Activated T-cell treated with anti-CD3 and anti-CD28 coated beads for 24 hours (primary cell): ENCODE measurements around the gene SERPIND1.

Experiments used
- DNase-seq: peaks from one replicate; pipeline ENCODE4 v3.0.0-alpha.2; 2020; ENCODE audit warnings: low read depth

SERPIND1 gene

DNA sequence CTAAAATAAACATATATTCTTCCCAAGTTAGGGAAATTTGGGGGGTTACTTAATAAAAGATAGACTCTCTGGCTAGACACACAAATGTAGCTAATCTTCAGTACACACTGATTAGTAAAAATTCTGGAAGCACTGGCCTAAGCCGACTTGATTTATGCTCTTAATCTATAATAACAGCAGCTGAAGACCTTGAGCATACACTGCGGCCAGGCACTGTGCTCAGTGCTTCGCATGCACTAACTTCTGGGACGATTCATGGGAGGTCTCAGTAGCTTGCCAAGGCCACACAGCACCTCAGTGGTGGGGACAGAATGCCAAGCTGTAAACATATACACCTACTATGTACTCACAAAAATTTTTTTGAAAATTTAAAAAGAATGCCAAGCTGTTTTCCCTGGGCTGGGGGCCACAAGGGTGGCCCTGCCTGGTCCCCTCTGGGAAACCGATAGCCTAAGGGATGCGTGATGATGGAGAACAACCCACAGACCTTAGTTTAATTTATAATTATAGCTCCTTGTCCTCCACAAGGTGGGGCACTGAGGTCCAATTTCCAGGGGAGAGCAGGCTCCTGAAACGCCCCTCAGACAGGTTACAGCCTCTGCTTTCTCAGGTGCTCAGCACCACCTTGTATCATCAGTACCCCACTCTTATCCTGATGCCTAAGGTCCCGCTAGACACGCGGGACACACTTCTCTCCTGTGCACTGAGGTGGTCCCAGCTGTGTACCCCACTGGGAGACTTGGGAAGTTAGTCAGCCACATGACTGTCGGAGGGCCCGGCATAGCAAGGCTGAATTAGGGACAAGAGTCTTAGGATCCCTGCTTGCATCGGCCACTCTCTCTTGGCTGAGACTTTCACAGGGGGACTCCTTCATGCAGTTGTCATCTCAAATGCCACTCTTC, 20.1 kb downstream of the SERPIND1 start:
- DNase-seq = no peak

DNA sequence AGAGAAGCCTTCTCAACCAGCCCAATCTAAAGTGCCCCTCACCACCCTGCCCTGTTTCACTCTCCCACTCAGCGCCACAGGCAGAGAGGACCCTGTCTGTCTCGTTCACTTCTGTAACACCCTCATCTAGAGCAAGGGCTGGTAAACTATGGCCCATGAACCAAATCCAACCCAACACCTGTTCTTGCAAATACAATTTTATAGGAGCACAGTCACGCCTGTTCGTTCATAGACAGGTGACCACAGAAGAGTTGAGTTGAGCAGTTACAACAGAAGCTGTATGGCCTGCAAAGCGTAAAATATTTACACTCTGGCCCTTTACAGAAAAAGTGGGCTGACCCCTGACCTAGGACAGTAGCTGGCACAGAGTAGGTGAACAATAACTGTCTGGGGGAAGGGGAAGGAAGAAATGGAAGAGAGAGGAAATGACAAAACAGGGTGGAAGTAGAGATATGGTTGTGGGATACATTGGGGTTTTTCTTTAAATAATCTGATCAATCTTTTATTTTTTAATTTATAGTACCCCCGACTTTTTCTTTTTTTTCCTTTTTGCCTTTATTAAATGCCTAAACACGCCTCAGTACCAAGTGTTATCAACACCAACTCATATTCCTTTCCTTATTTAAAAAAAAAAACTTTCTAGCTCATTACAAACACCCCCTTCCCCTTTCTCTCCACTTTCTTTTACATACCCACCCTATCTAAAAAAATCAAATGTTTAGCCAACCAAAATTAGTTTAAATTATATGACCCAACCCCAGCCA, 20.9 kb downstream of the SERPIND1 start:
- DNase-seq = no peak

DNA sequence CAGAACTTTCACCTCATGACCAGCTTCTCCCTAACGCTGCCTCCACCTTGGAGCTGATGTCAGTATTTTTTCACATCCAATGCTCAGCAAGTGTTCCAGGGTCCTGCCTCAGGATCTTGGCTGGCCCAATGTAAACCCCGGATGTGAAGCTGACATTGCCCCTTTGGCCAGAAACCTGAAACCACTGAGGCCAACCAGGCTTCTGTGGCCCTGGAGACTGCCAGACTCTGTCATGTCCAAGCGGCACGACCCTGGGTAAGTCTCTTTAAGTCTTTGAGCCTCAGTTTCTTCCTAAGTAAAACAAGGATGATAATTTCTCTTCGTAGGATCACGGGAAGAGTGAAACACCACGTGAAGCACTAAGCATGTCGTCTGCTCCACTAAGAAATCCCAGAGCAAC, 22.8 kb downstream of the SERPIND1 start:
- no peak for DNase-seq

DNA sequence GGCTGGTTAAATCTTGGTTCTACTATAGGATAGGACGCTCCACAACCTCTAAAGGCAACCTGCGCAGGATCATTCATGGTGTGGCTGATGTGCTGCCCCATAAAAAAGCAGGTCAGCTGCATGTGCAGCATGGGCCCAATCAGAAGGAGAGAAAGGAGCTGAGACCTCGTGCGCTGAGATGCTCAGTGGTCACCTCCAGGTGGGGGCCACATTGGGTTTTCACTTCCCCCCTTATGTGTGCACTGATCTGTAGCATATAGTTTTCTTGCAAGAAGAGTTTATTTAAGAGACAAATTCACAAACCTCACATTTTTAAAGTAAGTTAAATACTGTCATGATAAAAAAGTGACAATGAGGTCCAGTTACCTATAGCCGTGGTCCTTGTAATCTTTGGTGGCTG, 24.3 kb downstream of the SERPIND1 start:
- no peak for DNase-seq

DNA sequence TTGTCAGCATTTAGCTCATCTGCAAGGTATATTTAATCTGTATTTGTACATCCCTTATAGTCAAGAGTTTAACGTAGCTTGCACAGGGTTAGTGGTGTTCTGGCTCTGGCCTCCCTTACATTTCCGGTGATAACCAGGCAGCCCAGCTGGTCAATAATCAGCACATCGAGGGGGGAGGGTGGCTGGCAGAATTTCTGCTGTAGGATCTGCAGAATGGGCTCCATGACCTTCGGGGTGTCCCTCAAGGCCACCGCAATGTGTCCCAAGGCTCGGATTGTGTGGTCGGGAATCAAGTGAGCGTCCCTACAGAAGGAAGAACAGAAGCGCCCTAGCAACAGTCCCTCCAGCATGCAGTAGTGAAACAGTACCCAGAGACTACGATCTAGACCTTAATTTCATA, 25.1 kb downstream of the SERPIND1 start:
- no peak for DNase-seq

DNA sequence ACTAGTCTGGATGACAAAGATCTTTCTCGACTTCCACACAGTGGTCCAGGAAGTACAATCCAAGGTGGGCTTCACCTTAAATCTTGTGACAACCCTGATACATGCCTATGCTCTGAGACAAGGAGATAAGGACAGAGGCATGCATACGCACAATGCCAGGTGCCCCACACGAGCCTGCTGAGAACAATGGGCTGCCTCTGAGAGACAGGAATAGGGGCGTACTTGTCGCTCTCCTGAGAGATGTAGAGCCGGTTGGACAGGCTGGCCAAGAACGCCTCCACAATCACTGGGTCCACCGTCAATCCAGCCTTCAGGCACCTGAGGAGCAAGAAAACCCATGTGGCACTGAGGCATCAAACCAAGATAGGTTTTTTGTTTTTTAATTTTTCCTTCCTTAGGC, 25.5 kb downstream of the SERPIND1 start:
- DNase-seq = no peak

DNA sequence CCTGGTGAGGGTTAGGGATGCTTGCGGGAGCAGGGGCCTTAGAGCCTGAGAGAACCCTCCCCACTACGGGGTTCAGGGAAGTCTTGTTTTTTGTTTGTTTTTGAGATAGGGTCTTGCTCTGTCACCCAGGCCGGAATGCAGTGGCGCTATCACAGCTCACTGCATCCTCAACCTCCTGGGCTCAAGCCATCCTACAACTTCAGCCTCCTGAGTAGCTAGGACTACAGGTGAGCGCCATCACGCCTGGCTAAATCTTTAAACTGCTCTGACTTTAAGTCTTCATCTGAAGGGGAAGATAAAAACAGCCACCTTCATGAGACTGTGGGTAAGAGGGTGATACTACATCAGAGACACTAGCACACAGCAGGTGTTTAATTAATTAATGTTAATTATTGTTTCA, 28.5 kb downstream of the SERPIND1 start:
- no peak for DNase-seq

DNA sequence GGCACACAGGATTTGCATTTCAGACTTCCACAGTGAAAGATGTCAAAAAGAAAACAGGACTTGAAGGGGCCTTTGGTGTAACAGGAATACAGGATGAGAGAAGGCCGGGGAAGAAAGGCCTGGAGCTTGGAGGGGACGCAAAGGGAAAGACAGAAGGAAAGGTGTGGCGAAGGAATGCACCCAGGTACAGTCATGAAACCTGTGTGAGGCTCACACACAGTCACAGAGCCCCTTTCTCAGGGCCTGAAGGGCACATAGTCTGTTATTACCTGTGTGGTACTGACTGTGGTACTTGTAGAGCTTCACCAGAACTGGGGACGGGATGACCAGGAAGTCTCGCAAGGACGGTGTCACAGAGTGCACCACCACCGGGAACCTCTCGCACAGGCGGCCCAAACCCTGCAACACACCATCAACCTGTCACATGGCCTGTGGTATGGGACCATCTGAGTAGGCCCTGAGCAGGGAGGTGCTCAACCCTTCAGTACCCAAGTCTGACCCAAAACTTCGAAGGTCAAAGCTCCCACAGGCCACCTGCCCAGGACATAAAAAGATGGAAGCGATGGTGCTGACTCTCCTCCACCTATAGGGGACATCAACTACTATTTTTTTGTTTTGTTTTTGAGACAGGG, 29.1 kb downstream of the SERPIND1 start:
- DNase-seq = no peak

DNA sequence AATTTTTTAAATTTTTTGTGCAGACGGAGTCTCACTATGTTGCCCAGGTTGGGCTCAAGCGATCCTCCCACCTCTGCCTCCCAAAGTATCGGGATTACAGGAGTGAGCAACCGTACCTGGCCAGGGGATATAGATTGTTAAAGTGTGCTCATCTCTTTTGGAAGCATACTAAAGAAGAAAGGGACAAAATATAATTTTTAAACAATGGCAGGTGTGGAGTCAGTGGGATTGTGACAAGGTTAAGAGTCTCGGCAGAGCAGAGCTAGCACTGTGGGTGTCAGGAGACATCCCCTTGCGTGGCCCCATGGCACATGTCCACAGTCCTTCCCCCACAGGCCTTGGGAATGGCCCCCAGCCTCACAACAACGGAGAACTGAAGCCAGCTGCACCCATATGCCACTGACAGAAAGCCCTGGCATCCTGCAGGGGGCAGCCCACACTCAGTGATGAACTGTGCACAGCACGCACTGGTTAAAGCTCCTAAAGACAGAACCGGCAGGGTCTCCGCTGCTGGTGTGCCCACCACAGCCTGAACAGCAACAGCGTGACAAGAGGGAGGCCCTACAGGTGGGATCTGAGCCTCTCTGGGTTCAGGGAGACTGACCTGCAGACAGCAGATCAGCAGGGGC, 29.9 kb downstream of the SERPIND1 start:
- DNase-seq = no peak

DNA sequence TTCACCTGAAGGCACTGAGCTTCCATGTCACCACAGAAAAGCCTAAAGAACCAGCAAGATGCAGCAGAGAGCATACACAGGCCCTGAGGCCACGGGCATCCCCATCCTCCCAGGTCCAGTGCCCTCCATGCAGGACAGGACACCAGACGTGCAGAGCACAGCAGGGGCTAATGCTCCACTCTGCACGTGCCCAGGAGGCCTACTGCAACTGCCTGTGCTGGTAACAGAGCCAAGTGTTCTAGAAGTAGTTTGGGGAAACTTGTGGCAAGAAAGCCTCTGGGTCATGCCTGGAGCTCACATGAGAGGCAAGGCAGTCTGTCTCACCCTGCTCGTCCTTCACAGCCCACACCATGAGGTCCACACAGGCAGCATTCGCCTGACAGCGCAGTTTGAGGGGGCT, 30.7 kb downstream of the SERPIND1 start:
- DNase-seq = no peak

DNA sequence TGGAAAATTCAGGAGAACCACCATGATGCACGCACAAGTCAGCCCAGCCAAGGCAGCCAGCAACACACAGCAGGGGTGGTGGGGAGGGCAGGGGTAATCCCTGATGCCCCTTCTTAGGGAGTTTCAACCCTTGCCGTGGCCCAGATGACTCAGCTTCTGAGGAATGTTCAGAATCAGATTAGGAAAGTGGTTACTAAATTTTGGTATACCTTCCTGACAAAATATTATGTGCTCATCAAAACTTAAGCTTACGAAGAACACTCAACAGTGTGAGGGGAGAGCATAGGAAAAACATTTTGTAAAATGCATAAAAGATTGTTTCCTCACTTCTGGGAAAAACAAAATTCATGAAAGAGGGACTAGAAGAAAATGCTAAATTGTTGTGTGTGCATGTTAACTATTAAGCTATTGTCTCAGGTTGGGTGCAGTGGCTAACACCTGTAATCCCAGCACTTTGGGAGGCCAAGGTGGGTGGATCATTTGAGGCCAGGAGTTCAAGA, 32.1 kb downstream of the SERPIND1 start:
- DNase-seq = no peak

DNA sequence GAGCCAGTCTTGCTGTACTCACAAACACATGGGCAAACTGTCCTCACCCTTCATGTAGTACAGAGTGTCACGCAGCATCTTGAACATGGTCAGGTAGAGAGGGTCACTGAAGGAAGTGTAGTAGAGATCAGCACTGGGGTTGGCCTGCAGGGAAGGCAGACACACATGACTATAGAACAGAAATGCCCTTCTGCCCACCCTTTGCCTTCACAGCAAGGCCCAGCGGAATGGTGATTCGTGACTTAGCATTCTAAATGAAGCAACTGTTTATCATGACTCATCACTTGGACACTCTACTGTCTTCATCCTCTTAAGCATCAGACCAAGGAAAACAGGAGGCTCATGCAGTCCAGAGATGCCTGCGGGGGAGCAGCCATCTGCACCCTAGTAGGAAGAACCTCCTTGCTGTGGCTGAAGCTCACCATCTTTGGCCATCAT, 33.4 kb downstream of the SERPIND1 start:
- no peak for DNase-seq

DNA sequence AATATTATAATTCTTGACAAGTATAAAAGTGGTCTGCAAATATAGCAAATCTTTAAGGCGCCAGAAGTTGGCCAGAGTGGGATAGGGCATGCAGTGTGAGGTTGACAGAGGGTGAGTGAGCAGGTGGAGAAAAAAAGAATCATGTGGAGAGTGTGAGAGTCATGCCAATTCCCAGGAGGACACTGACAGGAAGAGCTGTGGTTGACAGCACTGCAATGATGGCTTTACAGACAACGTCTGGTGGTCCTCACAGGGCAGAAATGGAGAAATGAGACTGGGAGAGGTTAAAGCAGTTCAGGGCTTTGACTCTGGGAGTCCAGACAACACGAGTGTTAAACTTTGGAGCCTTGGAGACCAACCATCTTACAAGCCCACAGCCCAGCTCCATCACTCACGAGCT, 34.9 kb downstream of the SERPIND1 start:
- DNase-seq = no peak

DNA sequence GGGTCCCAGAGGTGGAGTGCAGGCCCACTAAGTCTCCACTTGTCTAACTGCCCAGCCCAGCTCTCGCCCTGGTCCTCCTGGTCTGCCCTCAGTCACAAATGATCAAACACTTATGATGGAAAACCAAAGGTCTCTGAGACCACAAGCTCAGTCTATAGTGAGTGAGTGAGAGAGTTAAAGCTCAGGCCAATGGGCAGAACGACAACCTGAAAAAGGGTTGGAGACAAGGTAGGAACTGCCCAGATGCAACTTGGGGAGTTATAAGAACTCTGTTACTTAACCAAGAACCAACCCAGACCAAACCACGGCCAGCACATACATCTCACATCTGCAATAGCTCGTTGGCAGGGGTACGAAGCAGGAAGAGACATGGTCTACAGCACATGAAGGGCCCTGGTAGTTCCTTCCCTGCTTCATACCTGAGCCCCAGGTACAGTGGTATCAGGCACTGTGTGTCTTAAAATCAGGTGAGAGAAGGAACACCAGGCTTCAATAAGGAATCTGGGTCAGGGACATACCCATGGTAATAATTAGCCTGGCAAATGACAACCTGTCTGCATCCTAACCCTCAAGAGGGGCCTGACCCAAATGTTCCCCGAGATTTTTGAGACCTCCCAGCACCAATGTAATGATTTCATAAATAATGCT, 35.7 kb downstream of the SERPIND1 start:
- no peak for DNase-seq

DNA sequence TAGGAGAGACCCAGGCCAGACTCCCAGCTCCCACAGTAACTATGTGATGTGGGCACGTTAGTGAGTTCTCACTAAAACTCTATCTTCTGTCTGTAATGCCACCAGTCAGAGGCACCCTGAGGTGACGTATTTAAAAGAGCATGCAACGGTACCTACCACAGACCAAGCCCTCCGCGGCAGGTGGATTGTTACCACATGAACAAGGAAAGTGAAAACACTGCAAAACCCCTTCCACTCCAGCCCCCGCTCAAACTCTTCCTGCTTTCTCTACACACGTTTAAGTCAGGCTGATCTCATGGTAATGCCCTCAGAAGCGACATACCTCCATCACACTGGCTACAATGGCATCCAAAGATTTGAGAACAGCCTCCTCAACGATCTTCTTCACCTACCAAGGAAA, 36.7 kb downstream of the SERPIND1 start:
- DNase-seq = no peak

DNA sequence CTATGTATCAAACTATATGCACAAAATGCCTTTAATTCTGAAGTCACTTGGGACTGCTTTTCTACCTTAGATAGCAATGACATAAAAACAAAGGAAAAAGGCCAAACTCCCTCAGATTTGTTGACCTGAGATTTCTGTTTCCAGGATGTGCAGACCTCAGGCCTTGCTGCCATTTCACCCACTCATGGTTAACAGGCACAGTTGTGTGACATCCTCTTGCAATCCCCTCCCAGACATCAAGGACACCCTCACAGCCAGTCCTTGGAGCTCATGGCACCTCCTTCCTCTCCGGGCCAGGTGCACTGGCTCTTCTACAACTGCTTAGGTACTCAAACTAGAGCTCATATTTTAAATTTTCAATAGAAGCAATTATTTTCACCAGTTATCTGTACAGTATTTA, 37.3 kb downstream of the SERPIND1 start:
- no peak for DNase-seq

DNA sequence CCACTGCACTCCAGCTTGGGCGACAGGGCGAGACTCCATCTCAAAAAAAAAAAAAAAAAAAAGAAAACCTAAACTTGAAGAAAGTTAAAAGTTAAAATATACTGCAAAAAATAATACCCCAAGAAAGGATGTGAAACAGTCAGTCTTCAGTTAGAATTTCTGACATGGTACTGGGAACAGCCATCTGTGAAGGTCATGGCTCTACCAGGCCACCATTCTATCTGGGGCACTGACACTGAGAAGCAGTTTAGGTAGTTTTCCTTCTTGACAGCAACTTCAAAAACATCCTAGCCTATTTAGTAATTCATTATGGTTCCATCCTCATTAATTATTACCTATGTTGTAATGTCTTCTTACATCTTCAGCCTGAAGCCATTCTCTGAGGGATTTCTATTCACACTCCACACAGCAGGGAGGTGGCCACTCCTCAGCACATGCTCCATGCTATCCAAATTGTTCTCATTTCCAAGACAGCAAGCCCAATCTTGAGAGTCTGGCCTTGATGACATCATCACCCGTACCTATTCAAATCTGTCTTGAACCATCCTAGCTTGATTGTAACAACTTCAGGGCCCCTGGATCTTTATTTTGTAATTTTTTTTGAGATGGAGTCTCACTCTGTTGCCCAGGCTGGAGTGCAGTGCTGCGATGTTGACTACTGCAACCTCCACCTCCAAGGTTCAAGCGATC, 38.2 kb downstream of the SERPIND1 start:
- no peak for DNase-seq

DNA sequence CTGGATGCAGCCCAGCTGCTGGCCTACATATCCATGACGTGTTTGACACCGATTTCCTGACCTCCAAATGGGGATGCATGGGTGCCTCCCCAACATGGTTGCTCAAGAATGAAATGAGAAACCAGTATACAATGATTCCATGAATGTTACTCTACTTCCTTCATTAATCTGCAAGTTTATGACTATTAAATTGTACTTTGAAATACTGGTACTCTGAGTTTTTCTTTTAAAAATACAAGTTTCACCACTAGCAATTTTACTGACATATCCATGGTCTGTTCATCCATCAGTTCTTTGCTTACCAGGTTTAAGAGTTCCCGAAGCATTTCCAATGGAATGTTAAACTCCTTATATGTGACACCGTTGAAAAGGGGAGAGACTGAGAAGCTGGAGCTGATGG, 39.1 kb downstream of the SERPIND1 start:
- DNase-seq = no peak

DNA sequence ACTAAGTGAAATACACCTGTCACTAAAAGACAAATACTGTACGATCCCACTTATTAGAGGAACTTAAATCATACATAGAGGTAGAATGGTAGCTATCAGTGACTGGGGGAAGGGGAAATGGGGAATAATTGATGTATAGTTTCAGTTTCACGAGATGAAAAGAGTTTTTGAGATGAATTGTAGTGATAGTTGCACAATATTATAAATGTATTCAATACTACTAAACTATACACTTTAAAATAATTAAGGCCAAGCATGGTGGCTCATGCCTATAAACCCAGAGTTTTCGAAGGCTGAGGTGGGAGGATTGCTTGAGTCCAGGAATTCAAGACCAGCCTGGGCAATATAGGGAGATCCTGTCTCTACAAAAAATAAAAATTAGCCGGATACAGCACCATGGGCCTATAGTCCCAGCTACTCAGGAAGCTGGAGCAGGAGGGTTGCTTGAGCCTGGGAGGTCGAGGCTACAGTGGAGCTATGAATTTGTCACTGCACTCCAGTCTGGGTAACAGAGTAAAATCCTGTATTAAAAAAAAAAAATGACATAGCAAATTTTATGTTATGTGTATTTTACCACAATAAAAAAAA, 40.4 kb downstream of the SERPIND1 start:
- no peak for DNase-seq

DNA sequence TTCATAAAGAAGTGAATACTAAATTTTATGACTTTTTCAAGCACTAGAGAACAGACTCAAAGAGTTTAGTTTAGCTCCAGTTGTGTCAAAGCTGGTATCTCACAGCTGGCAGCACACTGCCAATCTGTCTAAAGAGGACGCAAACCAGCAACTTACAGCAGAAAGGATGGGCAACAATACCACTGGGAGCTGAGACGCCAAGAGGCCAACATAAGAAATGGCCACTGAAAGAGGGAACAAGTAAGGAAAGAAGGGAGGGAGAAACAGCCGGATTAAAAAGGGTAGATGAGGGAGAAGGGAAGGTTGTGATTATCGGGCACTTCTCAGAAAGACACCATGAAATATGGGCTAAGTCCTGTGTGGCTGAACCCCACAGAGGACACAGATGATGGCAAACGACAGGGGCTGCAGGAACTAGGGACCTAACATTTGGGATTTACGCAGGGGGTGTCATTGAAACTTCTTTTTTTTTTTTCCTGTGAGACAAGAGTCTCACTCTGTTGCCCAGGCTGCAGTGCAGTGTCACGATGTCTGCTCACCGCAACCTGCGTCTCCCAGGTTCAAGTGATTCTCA, 41.7 kb downstream of the SERPIND1 start:
- DNase-seq = no peak
